Neural progenitor cell (in vitro differentiated cells): ENCODE results near the gene CAMK1D.

ENCODE experiments used
- CTCF ChIP-seq: fragments of 200-600 bp; sonication (generic); IDR thresholded peaks from 2 replicates; pipeline ENCODE4 v1.5.1; 2017; ENCODE audit warnings: antibody characterized with exemption, mild to moderate bottlenecking
- EZH2 ChIP-seq: fragments of 200-600 bp; sonication (generic); IDR thresholded peaks from 2 replicates; pipeline ENCODE4 v1.6.1; 2017; ENCODE audit warnings: antibody characterized with exemption, mild to moderate bottlenecking, moderate library complexity
- EZH2phosphoT487 ChIP-seq: fragments of 200-600 bp; sonication (generic); IDR thresholded peaks from 2 replicates; pipeline ENCODE4 v1.6.1; 2017; ENCODE audit warnings: antibody characterized with exemption

GRCh38 chr10:12482587-12482986 is 133.2 kb downstream of the CAMK1D start:
- no peak for TF ChIP-seq CTCF
- no peak for TF ChIP-seq EZH2
- no peak for TF ChIP-seq EZH2phosphoT487
